ENCODE data around the gene IRF4.

Gene IRF4

GRCh38 chr6:356828-357251 is 34.7 kb upstream of the IRF4 start:
- Histone ChIP-seq H4K91ac (ENCODE audit: low read depth, low read length, poor library complexity) (no peak overlapping the region), H3K4me2 (ENCODE audit: insufficient read depth, low read length, poor library complexity, severe bottlenecking) (no peak overlapping the region), H3K27ac (replicated peaks; ENCODE audit: low read length) (no peak overlapping the region), H3K4me3 (ENCODE audit: low read length in 2 of 2) (peak overlapping the region in 1 of 2 donors; percentile 24), H2BK12ac (ENCODE audit: low read length) (no peak overlapping the region), H2AK5ac (ENCODE audit: low read depth, low read length) (no peak overlapping the region), H3K79me1 (ENCODE audit: low read depth, low read length) (peaks cover 7% of the 10 kb centered on the region), H2AFZ (ENCODE audit: low read length) (no peak overlapping the region), H3K27me3 (ENCODE audit: control insufficient read depth in 3 of 3, insufficient read depth in 3 of 3, low read depth in 1 of 3, low read length in 3 of 3) (no peaks in the 10 kb centered on the region), H2BK15ac (ENCODE audit: low read length) (no peak overlapping the region), H2BK120ac (ENCODE audit: low read depth, low read length) (no peak overlapping the region), H3K36me3 (replicated peaks in 1 of 2; ENCODE audit: control insufficient read depth in 2 of 2, insufficient read depth in 2 of 2, low read length in 2 of 2) (no peaks in the 10 kb centered on the region), H3K9me3 (replicated peaks in 1 of 2; ENCODE audit: control insufficient read depth in 2 of 2, insufficient read depth in 1 of 2, low read depth in 1 of 2, low read length in 2 of 2) (peaks cover 0 to 44% of the 10 kb centered on the region in 2 donors), H3K18ac (ENCODE audit: low read length) (no peak overlapping the region), H3K23ac (ENCODE audit: low read depth, low read length, poor library complexity) (peak overlapping the region; percentile 4), H4K8ac (ENCODE audit: low read depth, low read length) (no peak overlapping the region), H3K14ac (ENCODE audit: low read length) (no peak overlapping the region), H3K4me1 (ENCODE audit: control insufficient read depth in 2 of 2, insufficient read depth in 1 of 2, low read depth in 1 of 2, low read length in 2 of 2) (peaks cover 0 to 1% of the 10 kb centered on the region in 2 donors), H3K4ac (ENCODE audit: low read length) (no peak overlapping the region), H2BK5ac (ENCODE audit: low read length) (no peak overlapping the region), H3K9ac (ENCODE audit: low read depth, low read length, poor library complexity) (no peak overlapping the region)
- no CpG with 5 or more reads among the region's 11 CpGs for WGBS, 2 donors (ENCODE audit: extremely low coverage in 2 of 2, insufficient read length in 2 of 2, insufficient replicate concordance in 1 of 2)
- DNase-seq (ENCODE audit: low spot score): no peak

- Histone ChIP-seq H3K18ac (ENCODE audit: low read length) (no peak overlapping the region), H3K4me3 (ENCODE audit: low read length in 2 of 2) (peak overlapping the region in 1 of 2 donors; percentile 24), H3K27me3 (ENCODE audit: control insufficient read depth in 3 of 3, insufficient read depth in 3 of 3, low read depth in 1 of 3, low read length in 3 of 3) (no peaks in the 10 kb centered on the region), H2AFZ (ENCODE audit: low read length) (no peak overlapping the region), H2BK15ac (ENCODE audit: low read length) (no peak overlapping the region), H3K4me2 (ENCODE audit: insufficient read depth, low read length, poor library complexity, severe bottlenecking) (no peak overlapping the region), H4K91ac (ENCODE audit: low read depth, low read length, poor library complexity) (no peak overlapping the region), H2BK120ac (ENCODE audit: low read depth, low read length) (no peak overlapping the region), H3K9me3 (replicated peaks in 1 of 2; ENCODE audit: control insufficient read depth in 2 of 2, insufficient read depth in 1 of 2, low read depth in 1 of 2, low read length in 2 of 2) (peaks cover 0 to 44% of the 10 kb centered on the region in 2 donors), H3K36me3 (replicated peaks in 1 of 2; ENCODE audit: control insufficient read depth in 2 of 2, insufficient read depth in 2 of 2, low read length in 2 of 2) (no peaks in the 10 kb centered on the region), H3K23ac (ENCODE audit: low read depth, low read length, poor library complexity) (peak overlapping the region; percentile 4), H4K8ac (ENCODE audit: low read depth, low read length) (no peak overlapping the region), H3K4me1 (ENCODE audit: control insufficient read depth in 2 of 2, insufficient read depth in 1 of 2, low read depth in 1 of 2, low read length in 2 of 2) (peaks cover 0 to 1% of the 10 kb centered on the region in 2 donors), H3K4ac (ENCODE audit: low read length) (no peak overlapping the region), H2BK12ac (ENCODE audit: low read length) (no peak overlapping the region), H3K27ac (replicated peaks; ENCODE audit: low read length) (no peak overlapping the region), H3K9ac (ENCODE audit: low read depth, low read length, poor library complexity) (no peak overlapping the region), H2AK5ac (ENCODE audit: low read depth, low read length) (no peak overlapping the region), H3K14ac (ENCODE audit: low read length) (no peak overlapping the region), H2BK5ac (ENCODE audit: low read length) (no peak overlapping the region), H3K79me1 (ENCODE audit: low read depth, low read length) (peaks cover 7% of the 10 kb centered on the region)
- WGBS, 2 donors (ENCODE audit: extremely low coverage in 2 of 2, insufficient read length in 2 of 2, insufficient replicate concordance in 1 of 2): no CpG with 5 or more reads among the region's 12 CpGs
- no peak for DNase-seq (ENCODE audit: low spot score)
Observed at GRCh38 chr6:357261-357790, 34.2 kb upstream of the IRF4 start.

DNA sequence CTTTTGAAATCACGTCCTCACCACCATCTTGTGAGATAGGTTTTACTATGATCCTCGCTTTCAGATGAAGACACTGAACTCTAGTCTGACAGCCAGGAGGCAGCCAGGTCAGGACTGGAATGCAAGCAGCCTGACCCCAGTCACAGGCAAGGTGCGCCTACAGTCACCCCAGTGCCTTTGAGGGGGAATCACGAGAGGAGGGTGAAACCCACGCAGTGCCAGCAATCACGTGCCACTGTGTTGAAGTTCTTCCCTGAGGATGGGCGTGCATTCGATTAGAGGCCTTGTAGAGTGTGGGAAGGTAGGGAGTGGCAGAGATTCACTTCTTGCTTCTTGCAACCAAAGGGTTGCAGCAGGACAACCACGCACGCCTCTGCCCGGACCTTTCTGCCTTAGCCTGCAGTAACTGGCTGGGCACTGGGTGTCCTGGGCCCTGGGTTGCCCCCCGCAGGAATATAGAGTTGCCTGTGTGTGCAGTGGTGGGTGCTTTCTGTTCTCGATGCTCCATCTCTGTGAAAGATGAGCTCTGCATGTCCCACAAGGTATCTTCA is 33.7 kb upstream of the IRF4 start:
- WGBS, 2 donors (ENCODE audit: extremely low coverage in 2 of 2, insufficient read length in 2 of 2, insufficient replicate concordance in 1 of 2): no CpG with 5 or more reads among the region's 13 CpGs
- H3K36me3 ChIP-seq (replicated peaks in 1 of 2; ENCODE audit: control insufficient read depth in 2 of 2, insufficient read depth in 2 of 2, low read length in 2 of 2): no peaks in the 10 kb centered on the region
- H3K79me1 ChIP-seq (ENCODE audit: low read depth, low read length): peaks cover 5% of the 10 kb centered on the region
- H2BK120ac ChIP-seq (ENCODE audit: low read depth, low read length): no peak overlapping the region
- no peak overlapping the region for H2BK12ac ChIP-seq (ENCODE audit: low read length)
- H3K27ac ChIP-seq (replicated peaks; ENCODE audit: low read length): no peak overlapping the region
- H3K4ac ChIP-seq (ENCODE audit: low read length): no peak overlapping the region
- H3K4me2 ChIP-seq (ENCODE audit: insufficient read depth, low read length, poor library complexity, severe bottlenecking): no peak overlapping the region
- no peak overlapping the region for H2AK5ac ChIP-seq (ENCODE audit: low read depth, low read length)
- H3K27me3 ChIP-seq (ENCODE audit: control insufficient read depth in 3 of 3, insufficient read depth in 3 of 3, low read depth in 1 of 3, low read length in 3 of 3): no peaks in the 10 kb centered on the region
- H3K9ac ChIP-seq (ENCODE audit: low read depth, low read length, poor library complexity): no peak overlapping the region
- no peak overlapping the region for H4K91ac ChIP-seq (ENCODE audit: low read depth, low read length, poor library complexity)
- peaks cover 0 to 49% of the 10 kb centered on the region in 2 donors for H3K9me3 ChIP-seq (replicated peaks in 1 of 2; ENCODE audit: control insufficient read depth in 2 of 2, insufficient read depth in 1 of 2, low read depth in 1 of 2, low read length in 2 of 2)
- peak overlapping the region; percentile 41 for H3K18ac ChIP-seq (ENCODE audit: low read length)
- DNase-seq (ENCODE audit: low spot score): no peak
- no peak overlapping the region for H3K4me3 ChIP-seq (ENCODE audit: low read length in 2 of 2)
- no peak overlapping the region for H3K14ac ChIP-seq (ENCODE audit: low read length)
- no peak overlapping the region for H2BK5ac ChIP-seq (ENCODE audit: low read length)
- H3K23ac ChIP-seq (ENCODE audit: low read depth, low read length, poor library complexity): peak overlapping the region; percentile 5
- H2AFZ ChIP-seq (ENCODE audit: low read length): no peak overlapping the region
- no peak overlapping the region for H4K8ac ChIP-seq (ENCODE audit: low read depth, low read length)
- no peak overlapping the region for H2BK15ac ChIP-seq (ENCODE audit: low read length)
- H3K4me1 ChIP-seq (ENCODE audit: control insufficient read depth in 2 of 2, insufficient read depth in 1 of 2, low read depth in 1 of 2, low read length in 2 of 2): peaks cover 0 to 1% of the 10 kb centered on the region in 2 donors

GRCh38 chr6:358432-358831 is 33.1 kb upstream of the IRF4 start:
- H4K91ac ChIP-seq (ENCODE audit: low read depth, low read length, poor library complexity): no peak overlapping the region
- H2BK15ac ChIP-seq (ENCODE audit: low read length): no peak overlapping the region
- no peak overlapping the region for H3K4me2 ChIP-seq (ENCODE audit: insufficient read depth, low read length, poor library complexity, severe bottlenecking)
- no peak for DNase-seq (ENCODE audit: low spot score)
- no peak overlapping the region for H2AFZ ChIP-seq (ENCODE audit: low read length)
- H3K4ac ChIP-seq (ENCODE audit: low read length): peak overlapping the region; percentile 4
- peaks cover 5% of the 10 kb centered on the region for H3K79me1 ChIP-seq (ENCODE audit: low read depth, low read length)
- no peaks in the 10 kb centered on the region for H3K36me3 ChIP-seq (replicated peaks in 1 of 2; ENCODE audit: control insufficient read depth in 2 of 2, insufficient read depth in 2 of 2, low read length in 2 of 2)
- peak overlapping the region; percentile 55 for H3K18ac ChIP-seq (ENCODE audit: low read length)
- peaks cover 0 to 1% of the 10 kb centered on the region in 2 donors for H3K4me1 ChIP-seq (ENCODE audit: control insufficient read depth in 2 of 2, insufficient read depth in 1 of 2, low read depth in 1 of 2, low read length in 2 of 2)
- no CpG with 5 or more reads among the region's 4 CpGs for WGBS, 2 donors (ENCODE audit: extremely low coverage in 2 of 2, insufficient read length in 2 of 2, insufficient replicate concordance in 1 of 2)
- H2BK5ac ChIP-seq (ENCODE audit: low read length): no peak overlapping the region
- no peak overlapping the region for H3K14ac ChIP-seq (ENCODE audit: low read length)
- no peak overlapping the region for H2AK5ac ChIP-seq (ENCODE audit: low read depth, low read length)
- H2BK12ac ChIP-seq (ENCODE audit: low read length): no peak overlapping the region
- H3K4me3 ChIP-seq (ENCODE audit: low read length in 2 of 2): no peak overlapping the region
- H3K9ac ChIP-seq (ENCODE audit: low read depth, low read length, poor library complexity): no peak overlapping the region
- no peaks in the 10 kb centered on the region for H3K27me3 ChIP-seq (ENCODE audit: control insufficient read depth in 3 of 3, insufficient read depth in 3 of 3, low read depth in 1 of 3, low read length in 3 of 3)
- H3K27ac ChIP-seq (replicated peaks; ENCODE audit: low read length): no peak overlapping the region
- no peak overlapping the region for H4K8ac ChIP-seq (ENCODE audit: low read depth, low read length)
- peaks cover 0 to 49% of the 10 kb centered on the region in 2 donors for H3K9me3 ChIP-seq (replicated peaks in 1 of 2; ENCODE audit: control insufficient read depth in 2 of 2, insufficient read depth in 1 of 2, low read depth in 1 of 2, low read length in 2 of 2)
- H2BK120ac ChIP-seq (ENCODE audit: low read depth, low read length): no peak overlapping the region
- peak overlapping the region; percentile 49 for H3K23ac ChIP-seq (ENCODE audit: low read depth, low read length, poor library complexity)
